ENCODE results near the gene CDH26.

CDH26 gene

DNA sequence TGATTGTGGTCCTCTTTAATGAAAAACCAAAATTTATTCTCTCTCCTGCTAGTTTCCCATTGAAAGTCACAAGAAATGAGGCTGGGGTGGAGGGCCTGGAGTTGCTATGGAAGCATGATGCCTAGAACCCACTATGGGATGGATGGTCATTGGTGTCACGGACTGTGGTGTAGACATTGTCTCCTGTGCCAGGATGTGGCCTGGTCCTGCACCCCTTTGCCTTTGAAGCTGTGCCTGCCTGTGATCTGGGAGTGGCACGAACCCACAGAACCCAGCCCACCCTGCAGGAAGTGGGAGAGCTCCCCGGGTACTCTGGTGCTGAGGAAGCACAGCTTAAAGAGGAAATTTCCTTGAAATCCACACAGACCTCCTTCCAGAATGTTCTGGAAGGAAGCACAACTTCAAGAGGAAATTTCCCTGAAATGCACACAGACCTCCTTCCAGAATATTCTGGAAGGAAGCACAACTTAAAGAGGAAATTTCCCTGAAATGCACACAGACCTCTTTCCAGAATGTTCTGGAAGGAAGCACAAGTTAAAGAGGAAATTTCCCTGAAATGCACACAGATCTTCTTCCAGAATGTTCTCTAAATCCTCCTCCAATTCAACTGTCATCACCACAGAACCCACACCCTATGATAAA lies 105.6 kb downstream of the CDH26 start:
- DNase-seq (ENCODE audit: low read depth), result no peak
